ENCODE data around the gene HLA-DMB.

HLA-DMB gene

DNA sequence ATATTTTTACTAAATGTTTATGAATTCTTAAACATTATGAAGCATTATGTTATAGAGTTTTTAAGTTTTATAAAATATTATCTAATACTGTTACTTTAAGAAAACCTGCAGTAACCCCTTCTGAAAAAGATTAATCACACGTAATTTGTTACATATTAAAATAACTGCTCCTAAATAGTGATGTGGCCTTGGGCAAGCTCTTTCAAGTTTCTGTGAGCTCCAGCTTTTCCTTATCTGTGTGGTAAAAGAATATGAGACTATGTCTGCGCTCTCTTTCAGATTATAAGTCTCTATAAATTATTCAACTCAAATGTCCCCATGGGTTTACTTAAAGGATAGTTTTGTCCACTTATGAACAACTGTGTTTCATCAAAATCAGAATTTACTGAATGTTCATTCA lies 31.9 kb downstream of the HLA-DMB start:
- TF ChIP-seq, protein P1, sequence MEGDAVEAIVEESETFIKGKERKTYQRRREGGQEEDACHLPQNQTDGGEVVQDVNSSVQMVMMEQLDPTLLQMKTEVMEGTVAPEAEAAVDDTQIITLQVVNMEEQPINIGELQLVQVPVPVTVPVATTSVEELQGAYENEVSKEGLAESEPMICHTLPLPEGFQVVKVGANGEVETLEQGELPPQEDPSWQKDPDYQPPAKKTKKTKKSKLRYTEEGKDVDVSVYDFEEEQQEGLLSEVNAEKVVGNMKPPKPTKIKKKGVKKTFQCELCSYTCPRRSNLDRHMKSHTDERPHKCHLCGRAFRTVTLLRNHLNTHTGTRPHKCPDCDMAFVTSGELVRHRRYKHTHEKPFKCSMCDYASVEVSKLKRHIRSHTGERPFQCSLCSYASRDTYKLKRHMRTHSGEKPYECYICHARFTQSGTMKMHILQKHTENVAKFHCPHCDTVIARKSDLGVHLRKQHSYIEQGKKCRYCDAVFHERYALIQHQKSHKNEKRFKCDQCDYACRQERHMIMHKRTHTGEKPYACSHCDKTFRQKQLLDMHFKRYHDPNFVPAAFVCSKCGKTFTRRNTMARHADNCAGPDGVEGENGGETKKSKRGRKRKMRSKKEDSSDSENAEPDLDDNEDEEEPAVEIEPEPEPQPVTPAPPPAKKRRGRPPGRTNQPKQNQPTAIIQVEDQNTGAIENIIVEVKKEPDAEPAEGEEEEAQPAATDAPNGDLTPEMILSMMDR (IDR thresholded peaks at IDR 0.05; ENCODE audit: control extremely low read depth, extremely low read depth, low read depth, missing control alignments): no peak
- POLR2A ChIA-PET: no interaction called here
- DNase-seq (ENCODE audit: extremely low spot score): no peak
- CTCF ChIA-PET: interaction anchor here (1.7 to 1.8 kb wide), 2 partner anchors 25 to 46 kb away, joined by 5 to 6 read pairs; no protein-coding TSS in a partner anchor

DNA sequence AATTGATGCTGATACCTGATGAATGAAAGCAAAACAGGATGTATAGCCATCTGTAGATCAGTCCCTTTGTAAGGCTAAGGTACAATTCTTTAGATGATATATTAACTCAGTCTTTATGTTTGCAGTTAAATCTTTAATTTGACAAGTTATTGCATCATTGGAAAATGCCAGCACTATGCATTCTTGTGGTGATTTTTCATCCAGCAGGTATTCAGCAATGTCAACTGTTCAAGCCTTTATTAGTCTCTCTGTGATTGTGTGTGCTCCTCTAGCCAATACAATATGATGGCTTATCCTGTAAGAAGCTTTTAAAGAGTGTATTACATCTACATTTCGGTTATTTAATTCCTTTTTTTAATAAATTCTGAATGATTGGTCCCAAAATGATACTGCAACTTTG lies 34.3 kb downstream of the HLA-DMB start:
- TF ChIP-seq, protein P1 (IDR thresholded peaks at IDR 0.05; ENCODE audit: control extremely low read depth, extremely low read depth, low read depth, missing control alignments): no peak
- POLR2A ChIA-PET: no interaction called here
- CTCF ChIA-PET: interaction anchor here (1.4 to 4.4 kb wide), 5 partner anchors 11 to 78 kb away, joined by 4 to 28 read pairs (median 7); partner anchors contain the start of gene HLA-DMA

DNA sequence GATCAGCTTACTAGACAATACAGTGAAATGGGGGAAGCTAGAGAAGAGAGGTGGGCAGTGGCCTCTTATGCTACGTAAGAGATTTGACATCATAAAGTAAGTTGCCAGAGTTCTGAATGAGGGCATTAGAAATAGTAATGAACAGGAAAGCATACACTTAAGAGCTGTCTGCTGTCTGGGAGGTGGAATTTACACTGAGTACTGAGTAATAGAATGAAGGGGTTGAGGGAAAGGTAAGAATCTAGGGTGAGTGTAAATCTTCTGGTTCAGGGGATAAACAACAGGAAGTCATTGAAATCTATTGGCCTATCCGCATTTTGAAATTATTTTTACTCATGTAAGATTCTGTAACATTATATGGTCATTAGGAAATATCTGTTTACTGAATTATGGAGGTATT lies 35.8 kb downstream of the HLA-DMB start:
- ChIA-PET CTCF (interaction anchor here (0.9 to 4.4 kb wide), 12 partner anchors 8 to 267 kb away, joined by 3 to 28 read pairs (median 5); partner anchors contain the start of gene HLA-DMA), POLR2A (interaction anchor here (0.6 to 2.8 kb wide), 2 partner anchors 60 to 67 kb away, joined by 3 to 12 read pairs; no protein-coding TSS in a partner anchor)
- TF ChIP-seq, protein P1 (IDR thresholded peaks at IDR 0.05; ENCODE audit: control extremely low read depth, extremely low read depth, low read depth, missing control alignments): no peak
- no peak for DNase-seq (ENCODE audit: extremely low spot score)

More for the DNA sequence above, 34.3 kb downstream of the HLA-DMB start:
- DNase-seq (ENCODE audit: extremely low spot score): no peak

DNA sequence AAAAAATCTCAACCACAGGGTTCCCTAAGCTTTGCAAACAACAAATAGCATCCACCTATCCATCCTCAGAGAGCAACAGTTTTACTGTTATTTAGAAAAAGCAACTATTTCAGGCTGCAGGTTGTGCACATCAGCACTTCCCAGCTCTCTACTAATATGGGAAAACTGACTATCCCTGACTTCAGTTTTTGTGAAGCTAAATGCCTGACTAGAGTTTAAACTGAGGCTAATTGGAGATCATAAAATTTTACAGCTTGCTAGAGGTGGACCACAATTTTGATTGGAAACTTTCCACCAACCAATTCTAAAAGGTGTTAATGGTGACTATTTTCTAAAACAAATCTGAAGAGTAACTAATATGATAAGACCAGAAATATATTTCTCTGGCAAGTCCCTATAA lies 36.9 kb downstream of the HLA-DMB start:
- DNase-seq (ENCODE audit: extremely low spot score): no peak
- TF ChIP-seq, protein P1 (IDR thresholded peaks at IDR 0.05; ENCODE audit: control extremely low read depth, extremely low read depth, low read depth, missing control alignments): no peak
- POLR2A ChIA-PET: interaction anchor here (2.8 kb wide), 1 partner anchor 68 kb away, joined by 12 read pairs; no protein-coding TSS in a partner anchor
- CTCF ChIA-PET: interaction anchor here (0.8 to 4.4 kb wide), 14 partner anchors 9 to 268 kb away, joined by 3 to 28 read pairs (median 4); partner anchors contain the start of gene HLA-DMA

DNA sequence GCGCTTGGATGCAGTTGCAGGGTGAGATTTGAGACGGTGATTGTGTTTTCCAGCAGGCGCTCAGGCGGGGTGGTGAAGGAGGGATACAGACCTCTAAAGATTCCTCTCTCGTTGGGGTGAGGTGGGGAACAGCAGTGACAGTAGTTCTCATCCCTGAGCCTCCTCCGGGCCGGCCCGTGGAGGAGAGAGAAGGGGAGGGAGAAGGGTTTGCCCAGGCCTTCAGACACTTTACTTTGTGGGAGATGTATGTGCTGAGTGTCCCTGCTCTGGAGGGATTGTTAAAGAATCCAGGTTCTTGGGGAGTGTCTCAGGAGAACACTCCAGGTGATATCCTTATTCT lies 45.9 kb downstream of the HLA-DMB start:
- ChIA-PET POLR2A (interaction anchor here (0.6 to 2.6 kb wide), 11 partner anchors 19 to 352 kb away, joined by 3 to 41 read pairs (median 4); partner anchors contain the start of genes HLA-DMA, HLA-DMB and TAP2), CTCF (interaction anchor here (1.0 to 5.2 kb wide), 12 partner anchors 9 to 92 kb away, joined by 4 to 40 read pairs (median 5); partner anchors contain the start of gene TAP2)
- TF ChIP-seq, protein P1 (IDR thresholded peaks at IDR 0.05; ENCODE audit: control extremely low read depth, extremely low read depth, low read depth, missing control alignments): no peak
- DNase-seq (ENCODE audit: extremely low spot score): no peak

DNA sequence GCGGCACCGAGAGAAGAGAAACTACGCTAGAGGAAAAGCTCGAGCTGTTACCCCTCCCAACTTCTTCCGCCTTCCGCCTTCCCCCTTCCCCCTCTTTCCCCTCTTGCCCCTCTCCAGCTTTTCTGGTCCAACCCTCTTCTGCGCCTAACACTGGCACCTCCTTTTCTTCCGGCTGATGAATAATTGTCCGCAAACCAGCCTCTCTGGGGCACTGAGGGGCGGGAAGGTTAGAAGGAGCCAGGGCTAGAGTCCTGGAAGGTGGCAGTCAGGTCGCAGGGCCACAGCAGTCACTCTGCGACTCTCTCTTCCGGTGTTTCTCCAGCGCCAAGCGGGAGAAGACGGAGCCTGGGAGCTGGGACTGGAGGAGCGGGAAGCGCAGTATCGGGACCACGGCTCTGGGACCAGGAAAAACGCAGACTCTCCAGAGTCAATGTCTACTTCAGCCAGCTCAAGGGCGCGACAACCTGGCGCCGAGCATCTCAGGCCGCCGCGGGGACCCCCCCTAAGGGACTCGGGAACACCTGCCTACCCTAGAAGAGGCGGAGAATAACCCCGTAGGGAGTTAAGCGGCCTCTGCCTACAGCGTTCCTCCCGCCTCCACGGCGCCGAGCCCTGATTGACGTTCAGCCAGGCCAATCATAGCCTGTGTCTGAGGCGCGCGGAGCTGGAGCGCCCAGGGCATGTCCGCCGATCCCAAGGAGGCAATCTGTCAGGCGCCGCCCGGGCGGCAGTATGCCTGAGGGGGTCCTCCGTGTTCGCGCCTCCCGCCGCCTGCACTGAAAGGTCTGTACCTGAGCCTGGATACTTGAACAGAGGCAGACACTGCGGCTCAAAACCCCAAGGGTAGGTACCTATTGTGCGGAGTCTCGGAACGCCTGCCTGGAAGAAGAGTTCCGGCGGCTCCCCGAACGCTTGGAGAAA lies 46.5 kb downstream of the HLA-DMB start:
- ChIA-PET POLR2A (interaction anchor here (0.6 to 2.6 kb wide), 11 partner anchors 19 to 352 kb away, joined by 3 to 41 read pairs (median 4); partner anchors contain the start of genes HLA-DMA, HLA-DMB and TAP2), CTCF (interaction anchor here (0.9 to 5.2 kb wide), 14 partner anchors 9 to 92 kb away, joined by 3 to 40 read pairs (median 4); partner anchors contain the start of gene TAP2)
- DNase-seq (ENCODE audit: extremely low spot score): peak; percentile 100
- TF ChIP-seq, protein P1 (IDR thresholded peaks at IDR 0.05; ENCODE audit: control extremely low read depth, extremely low read depth, low read depth, missing control alignments): no peak

Data from GM10248 (cell line).